ENCODE measurements around the gene GNAQ.
"Not testable (repeated sequence)": the region's sequence is repeated elsewhere in the genome, so short reads cannot be mapped to it uniquely, and the experiment has no call there.

Gene GNAQ

GRCh38 chr9:77765781-77766259, 265.8 kb downstream of the GNAQ start:
- Histone ChIP-seq H3K23ac (ENCODE audit: low read length in 2 of 2) (no peak overlapping the region), H2BK12ac (ENCODE audit: low read length in 2 of 2) (no peak overlapping the region), H2AFZ (ENCODE audit: low read depth, low read length) (no peak overlapping the region), H3K27ac (ENCODE audit: low read length, poor library complexity, severe bottlenecking) (no peak overlapping the region), H3K9me3 (ENCODE audit: control insufficient read depth, low read length) (no peaks in the 10 kb centered on the region), H2BK15ac (ENCODE audit: low read depth, poor library complexity, severe bottlenecking) (no peak overlapping the region), H2BK5ac (ENCODE audit: low read depth, low read length, poor library complexity, severe bottlenecking) (no peak overlapping the region), H3K36me3 (ENCODE audit: control insufficient read depth in 1 of 2, insufficient read depth in 2 of 2, low read depth in 1 of 2, low read length in 2 of 2) (no peaks in the 10 kb centered on the region), H3K9ac (ENCODE audit: low read length) (no peak overlapping the region), H3K27me3 (ENCODE audit: control insufficient read depth in 1 of 2, insufficient read depth in 1 of 2, low read length in 2 of 2) (no peaks in the 10 kb centered on the region), H3K18ac (ENCODE audit: low read depth in 1 of 2, low read length in 2 of 2) (no peak overlapping the region), H3K4ac (ENCODE audit: low read depth in 1 of 2, low read length in 2 of 2) (no peak overlapping the region), H3K79me1 (replicated peaks; ENCODE audit: low read length, poor library complexity, severe bottlenecking) (peaks cover 10% of the 10 kb centered on the region), H3K4me2 (ENCODE audit: low read length, poor library complexity, severe bottlenecking) (no peak overlapping the region), H2BK120ac (ENCODE audit: low read depth, low read length) (no peak overlapping the region), H3K4me3 (ENCODE audit: insufficient read depth in 1 of 2, low read depth in 1 of 2, low read length in 2 of 2) (no peak overlapping the region), H4K8ac (ENCODE audit: low read length) (no peak overlapping the region), H2AK5ac (ENCODE audit: low read length, severe bottlenecking) (no peak overlapping the region), H4K91ac (ENCODE audit: low read length) (no peak overlapping the region), H3K4me1 (ENCODE audit: control insufficient read depth, insufficient read depth, low read depth, low read length) (no peaks in the 10 kb centered on the region), H3K14ac (ENCODE audit: low read length in 2 of 2) (no peak overlapping the region)
- DNase-seq = no peak
- no CpG with 5 or more reads among the region's 2 CpGs for WGBS

GRCh38 chr9:77764894-77765780, 266.5 kb downstream of the GNAQ start:
- Histone ChIP-seq H3K4me2 (ENCODE audit: low read length, poor library complexity, severe bottlenecking) (no peak overlapping the region), H3K4ac (ENCODE audit: low read depth in 1 of 2, low read length in 2 of 2) (no peak overlapping the region), H4K91ac (ENCODE audit: low read length) (no peak overlapping the region), H2BK120ac (ENCODE audit: low read depth, low read length) (no peak overlapping the region), H3K27ac (ENCODE audit: low read length, poor library complexity, severe bottlenecking) (no peak overlapping the region), H3K14ac (ENCODE audit: low read length in 2 of 2) (no peak overlapping the region), H2AK5ac (ENCODE audit: low read length, severe bottlenecking) (no peak overlapping the region), H3K9me3 (ENCODE audit: control insufficient read depth, low read length) (no peaks in the 10 kb centered on the region), H2BK5ac (ENCODE audit: low read depth, low read length, poor library complexity, severe bottlenecking) (no peak overlapping the region), H3K4me3 (ENCODE audit: insufficient read depth in 1 of 2, low read depth in 1 of 2, low read length in 2 of 2) (no peak overlapping the region), H3K18ac (ENCODE audit: low read depth in 1 of 2, low read length in 2 of 2) (no peak overlapping the region), H2BK12ac (ENCODE audit: low read length in 2 of 2) (no peak overlapping the region), H3K4me1 (ENCODE audit: control insufficient read depth, insufficient read depth, low read depth, low read length) (no peaks in the 10 kb centered on the region), H3K27me3 (ENCODE audit: control insufficient read depth in 1 of 2, insufficient read depth in 1 of 2, low read length in 2 of 2) (no peaks in the 10 kb centered on the region), H3K79me1 (replicated peaks; ENCODE audit: low read length, poor library complexity, severe bottlenecking) (peaks cover 8% of the 10 kb centered on the region), H3K9ac (ENCODE audit: low read length) (no peak overlapping the region), H2BK15ac (ENCODE audit: low read depth, poor library complexity, severe bottlenecking) (no peak overlapping the region), H3K36me3 (ENCODE audit: control insufficient read depth in 1 of 2, insufficient read depth in 2 of 2, low read depth in 1 of 2, low read length in 2 of 2) (no peaks in the 10 kb centered on the region), H2AFZ (ENCODE audit: low read depth, low read length) (no peak overlapping the region), H3K23ac (ENCODE audit: low read length in 2 of 2) (no peak overlapping the region), H4K8ac (ENCODE audit: low read length) (no peak overlapping the region)
- 86% methylated on average over 3 of the region's 10 CpGs for WGBS
- DNase-seq = peak; percentile 60

GRCh38 chr9:77763566-77763965, 268.0 kb downstream of the GNAQ start:
- no peak overlapping the region for H2BK12ac ChIP-seq (ENCODE audit: low read length in 2 of 2)

GRCh38 chr9:77760919-77761318, 270.7 kb downstream of the GNAQ start:
- not testable (repeated sequence) for H3K9me3 ChIP-seq (ENCODE audit: control insufficient read depth, low read length); H3K4ac ChIP-seq (ENCODE audit: low read depth in 1 of 2, low read length in 2 of 2); H4K8ac ChIP-seq (ENCODE audit: low read length); H3K14ac ChIP-seq (ENCODE audit: low read length in 2 of 2); H2BK12ac ChIP-seq (ENCODE audit: low read length in 2 of 2); H2AK5ac ChIP-seq (ENCODE audit: low read length, severe bottlenecking); H3K27me3 ChIP-seq (ENCODE audit: control insufficient read depth in 1 of 2, insufficient read depth in 1 of 2, low read length in 2 of 2); H4K91ac ChIP-seq (ENCODE audit: low read length); H3K4me3 ChIP-seq (ENCODE audit: insufficient read depth in 1 of 2, low read depth in 1 of 2, low read length in 2 of 2); H3K79me1 ChIP-seq (replicated peaks; ENCODE audit: low read length, poor library complexity, severe bottlenecking); H3K36me3 ChIP-seq (ENCODE audit: control insufficient read depth in 1 of 2, insufficient read depth in 2 of 2, low read depth in 1 of 2, low read length in 2 of 2); H3K9ac ChIP-seq (ENCODE audit: low read length); H3K18ac ChIP-seq (ENCODE audit: low read depth in 1 of 2, low read length in 2 of 2); H3K4me2 ChIP-seq (ENCODE audit: low read length, poor library complexity, severe bottlenecking); H3K23ac ChIP-seq (ENCODE audit: low read length in 2 of 2); H3K4me1 ChIP-seq (ENCODE audit: control insufficient read depth, insufficient read depth, low read depth, low read length); H3K27ac ChIP-seq (ENCODE audit: low read length, poor library complexity, severe bottlenecking); H2BK120ac ChIP-seq (ENCODE audit: low read depth, low read length); H2AFZ ChIP-seq (ENCODE audit: low read depth, low read length); DNase-seq; H2BK15ac ChIP-seq (ENCODE audit: low read depth, poor library complexity, severe bottlenecking); H2BK5ac ChIP-seq (ENCODE audit: low read depth, low read length, poor library complexity, severe bottlenecking)
- WGBS = no CpG with 5 or more reads among the region's 25 CpGs

More at GRCh38 chr9:77763566-77763965, 268.0 kb downstream of the GNAQ start:
- H3K4me2 ChIP-seq (ENCODE audit: low read length, poor library complexity, severe bottlenecking) = no peak overlapping the region
- H2BK5ac ChIP-seq (ENCODE audit: low read depth, low read length, poor library complexity, severe bottlenecking) = no peak overlapping the region
- H2AK5ac ChIP-seq (ENCODE audit: low read length, severe bottlenecking) = no peak overlapping the region
- no peak overlapping the region for H3K18ac ChIP-seq (ENCODE audit: low read depth in 1 of 2, low read length in 2 of 2)
- no peak overlapping the region for H3K27ac ChIP-seq (ENCODE audit: low read length, poor library complexity, severe bottlenecking)
- no peaks in the 10 kb centered on the region for H3K4me1 ChIP-seq (ENCODE audit: control insufficient read depth, insufficient read depth, low read depth, low read length)
- H3K79me1 ChIP-seq (replicated peaks; ENCODE audit: low read length, poor library complexity, severe bottlenecking) = peaks cover 5% of the 10 kb centered on the region
- no peaks in the 10 kb centered on the region for H3K9me3 ChIP-seq (ENCODE audit: control insufficient read depth, low read length)
- H3K14ac ChIP-seq (ENCODE audit: low read length in 2 of 2) = no peak overlapping the region
- no peak overlapping the region for H2BK15ac ChIP-seq (ENCODE audit: low read depth, poor library complexity, severe bottlenecking)
- no peak overlapping the region for H2BK120ac ChIP-seq (ENCODE audit: low read depth, low read length)
- no peak overlapping the region for H3K4ac ChIP-seq (ENCODE audit: low read depth in 1 of 2, low read length in 2 of 2)
- H3K27me3 ChIP-seq (ENCODE audit: control insufficient read depth in 1 of 2, insufficient read depth in 1 of 2, low read length in 2 of 2) = no peaks in the 10 kb centered on the region
- no peak overlapping the region for H3K9ac ChIP-seq (ENCODE audit: low read length)
- H3K36me3 ChIP-seq (ENCODE audit: control insufficient read depth in 1 of 2, insufficient read depth in 2 of 2, low read depth in 1 of 2, low read length in 2 of 2) = no peaks in the 10 kb centered on the region
- no peak overlapping the region for H4K91ac ChIP-seq (ENCODE audit: low read length)
- no peak overlapping the region for H3K23ac ChIP-seq (ENCODE audit: low read length in 2 of 2)
- no peak overlapping the region for H3K4me3 ChIP-seq (ENCODE audit: insufficient read depth in 1 of 2, low read depth in 1 of 2, low read length in 2 of 2)
- no peak overlapping the region for H2AFZ ChIP-seq (ENCODE audit: low read depth, low read length)
- 77% methylated on average over 3 of the region's 4 CpGs for WGBS
- H4K8ac ChIP-seq (ENCODE audit: low read length) = no peak overlapping the region
- DNase-seq = no peak
